OCI-LY1 (cell line): ENCODE data around the gene ANK3.

Experiments
- H2AFZ ChIP-seq: fragments of 200-600 bp; sonication (generic), shearing (Covaris generic); 2 replicates; pipeline ENCODE4 v1.6.0; 2014; ENCODE audit warnings: antibody characterized with exemption, mild to moderate bottlenecking, low read length
- H3F3A ChIP-seq: fragments of 200-600 bp; sonication (generic), shearing (Covaris generic); 2 replicates; pipeline ENCODE4 v1.6.0; 2014; ENCODE audit warnings: mild to moderate bottlenecking, antibody characterized with exemption, low read length, moderate library complexity; ENCODE audit not compliant: insufficient read depth
- H3K27ac ChIP-seq: fragments of 200-600 bp; sonication (generic); 2 replicates; pipeline ENCODE4 v1.5.1; 2014; ENCODE audit warnings: low read length, mixed run types, mild to moderate bottlenecking, low read depth; ENCODE audit not compliant: poor library complexity, severe bottlenecking
- H3K27me3 ChIP-seq: fragments of 200-600 bp; sonication (generic); 2 replicates; pipeline ENCODE4 v1.6.0; 2014; ENCODE audit warnings: antibody characterized with exemption, mild to moderate bottlenecking, low read length, moderate library complexity; ENCODE audit not compliant: insufficient read depth
- H3K36me3 ChIP-seq: fragments of 200-600 bp; sonication (generic); 2 replicates; pipeline ENCODE4 v1.6.1; 2014; ENCODE audit warnings: mild to moderate bottlenecking, antibody characterized with exemption, low read length, moderate library complexity, mixed read lengths; ENCODE audit not compliant: insufficient read depth
- H3K4me1 ChIP-seq: fragments of 200-600 bp; sonication (generic); 2 replicates; pipeline ENCODE4 v1.5.1; 2014; ENCODE audit warnings: mild to moderate bottlenecking, low read length, moderate library complexity; ENCODE audit not compliant: insufficient read depth, severe bottlenecking
- H3K4me2 ChIP-seq: fragments of 200-600 bp; sonication (generic), shearing (Covaris generic); 2 replicates; pipeline ENCODE4 v1.6.1; 2014; ENCODE audit warnings: low read length
- H3K4me3 ChIP-seq: fragments of 200-600 bp; sonication (generic); 2 replicates; pipeline ENCODE4 v1.5.1; 2014; ENCODE audit warnings: low read length, low read depth, mild to moderate bottlenecking, mixed read lengths; ENCODE audit not compliant: poor library complexity, severe bottlenecking
- H3K79me2 ChIP-seq: fragments of 200-600 bp; shearing (Covaris generic); 2 replicates; pipeline ENCODE4 v1.6.1; 2016; ENCODE audit warnings: mixed run types, low read length, mixed read lengths; ENCODE audit not compliant: insufficient read depth
- H3K9ac ChIP-seq: fragments of 200-600 bp; sonication (generic), shearing (Covaris generic); 2 replicates; pipeline ENCODE4 v1.6.1; 2014; ENCODE audit warnings: mild to moderate bottlenecking, low read length, mixed read lengths
- H3K9me2 ChIP-seq: fragments of 200-600 bp; sonication (generic), shearing (Covaris generic); 2 replicates; pipeline ENCODE4 v1.6.1; 2014; ENCODE audit warnings: low read depth, mild to moderate bottlenecking, low read length, mixed read lengths
- H3K9me3 ChIP-seq: fragments of 200-600 bp; shearing (Covaris generic); 2 replicates; pipeline ENCODE4 v1.6.1; 2014; ENCODE audit warnings: low read length, mixed read lengths
- H4K20me1 ChIP-seq: fragments of 200-600 bp; sonication (generic), shearing (Covaris generic); 2 replicates; pipeline ENCODE4 v1.6.0; 2016; ENCODE audit warnings: mild to moderate bottlenecking, low read length; ENCODE audit not compliant: insufficient read depth
- CTCF ChIP-seq: fragments of 200-600 bp; sonication (generic), shearing (Covaris generic); IDR thresholded peaks from 2 replicates; pipeline ENCODE4 v1.5.1; 2017; ENCODE audit warnings: mild to moderate bottlenecking, antibody characterized with exemption, low read length, moderate library complexity, mixed read lengths
- EZH2 ChIP-seq: fragments of 200-600 bp; sonication (generic), shearing (Covaris generic); IDR thresholded peaks from 2 replicates; pipeline ENCODE4 v1.8.0; 2017; ENCODE audit warnings: borderline replicate concordance, mixed run types, mild to moderate bottlenecking, antibody characterized with exemption, low read length, moderate library complexity, mixed read lengths

Gene ANK3

GRCh38 chr10:60313589-60313952 lies 76.1 kb downstream of the ANK3 start:
- H3K27ac ChIP-seq = peak overlapping the region; percentile 2
- H3K9me2 ChIP-seq = no peaks in the 10 kb centered on the region
- TF ChIP-seq EZH2 (no peak), CTCF (no peak)
- H3K36me3 ChIP-seq = no peaks in the 10 kb centered on the region
- H3K27me3 ChIP-seq = no peaks in the 10 kb centered on the region
- no peak overlapping the region for H2AFZ ChIP-seq
- no peak overlapping the region for H3K4me2 ChIP-seq
- H3K4me3 ChIP-seq = no peak overlapping the region
- no peaks in the 10 kb centered on the region for H3K9me3 ChIP-seq
- H3F3A ChIP-seq = no peaks in the 10 kb centered on the region
- H4K20me1 ChIP-seq = no peaks in the 10 kb centered on the region
- no peak overlapping the region for H3K9ac ChIP-seq
- no peaks in the 10 kb centered on the region; the same call in 1 of the 2 replicates for H3K79me2 ChIP-seq
- H3K4me1 ChIP-seq = peaks cover 24% of the 10 kb centered on the region

- Histone ChIP-seq H3K4me2 (no peak overlapping the region), H4K20me1 (no peaks in the 10 kb centered on the region), H3K9ac (no peak overlapping the region), H3K9me3 (no peaks in the 10 kb centered on the region), H3K79me2 (no peaks in the 10 kb centered on the region; the same call in 1 of the 2 replicates), H3K27me3 (no peaks in the 10 kb centered on the region), H3K4me3 (no peak overlapping the region), H3K36me3 (no peaks in the 10 kb centered on the region), H2AFZ (no peak overlapping the region), H3K9me2 (no peaks in the 10 kb centered on the region), H3K4me1 (peaks cover 24% of the 10 kb centered on the region), H3K27ac (no peak overlapping the region), H3F3A (no peaks in the 10 kb centered on the region)
- TF ChIP-seq CTCF (no peak), EZH2 (no peak)
These were observed 76.7 kb downstream of the ANK3 start for GRCh38 chr10:60312818-60313588.

- Histone ChIP-seq H3K9me3 (no peaks in the 10 kb centered on the region), H3K79me2 (no peaks in the 10 kb centered on the region), H4K20me1 (no peaks in the 10 kb centered on the region), H3K4me1 (peaks cover 24% of the 10 kb centered on the region), H3K4me2 (no peak overlapping the region), H3K9me2 (no peaks in the 10 kb centered on the region), H3K27me3 (no peaks in the 10 kb centered on the region), H3F3A (no peaks in the 10 kb centered on the region), H3K4me3 (no peak overlapping the region), H3K27ac (no peak overlapping the region), H3K9ac (no peak overlapping the region), H3K36me3 (no peaks in the 10 kb centered on the region), H2AFZ (no peak overlapping the region)
- no peak for TF ChIP-seq EZH2
- TF ChIP-seq CTCF = no peak
These were observed 77.9 kb downstream of the ANK3 start for GRCh38 chr10:60311821-60312220.
